Right ventricle myocardium inferior (tissue), 1 donor: ENCODE data around the gene RMND5B. TPM values are rescaled to one million over a fixed set of nuclear protein-coding genes. Genes with fewer than 3 reads are reported as not detected.
"Not testable (repeated sequence)": the region's sequence is repeated elsewhere in the genome, so short reads cannot be mapped to it uniquely, and the experiment has no call there.

Experiments used
- ATAC-seq: fragments of 200-7000 bp; cut with Tn5 transposase; one replicate; pipeline ENCODE4 v1.9.1; 2020; ENCODE audit warnings: mild to moderate bottlenecking, moderate library complexity
- DNase-seq: peaks from one replicate; pipeline ENCODE4 v3.0.0; 2021; ENCODE audit errors: missing footprints
- intact Hi-C: fragments of 100-400 bp; cut with DNase I; formaldehyde crosslinking; loops from one replicate; pipeline ENCODE4 v1.11.0; 2022
- long read RNA-seq: library from polyadenylated mRNA; unstranded; transcript quantifications from one replicate; pipeline ENCODE4 v2.0.0, GENCODE V29; 2021
- total RNA-seq: library from RNA; stranded (reverse); fragmentation: NEBNext Ultra II Directional; extraction: Animal tissue kit (Norgen Biotek cat#: 25700); gene quantifications from one replicate; pipeline ENCODE4 v1.2.1, GENCODE V29; 2021
- donor health status: DM: no; HTN: yes; CAD: no; lungs with severe emphysema.

RMND5B gene, protein sequence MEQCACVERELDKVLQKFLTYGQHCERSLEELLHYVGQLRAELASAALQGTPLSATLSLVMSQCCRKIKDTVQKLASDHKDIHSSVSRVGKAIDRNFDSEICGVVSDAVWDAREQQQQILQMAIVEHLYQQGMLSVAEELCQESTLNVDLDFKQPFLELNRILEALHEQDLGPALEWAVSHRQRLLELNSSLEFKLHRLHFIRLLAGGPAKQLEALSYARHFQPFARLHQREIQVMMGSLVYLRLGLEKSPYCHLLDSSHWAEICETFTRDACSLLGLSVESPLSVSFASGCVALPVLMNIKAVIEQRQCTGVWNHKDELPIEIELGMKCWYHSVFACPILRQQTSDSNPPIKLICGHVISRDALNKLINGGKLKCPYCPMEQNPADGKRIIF
- 35.2 TPM for total RNA-seq
- long read RNA-seq, full-length matches to known transcripts: 18 of 52 reads
- long read RNA-seq, partial matches to known transcripts: 21 of 52 reads
- long read RNA-seq, other reads (novel, unspliced or antisense): 13 of 52 reads

DNA sequence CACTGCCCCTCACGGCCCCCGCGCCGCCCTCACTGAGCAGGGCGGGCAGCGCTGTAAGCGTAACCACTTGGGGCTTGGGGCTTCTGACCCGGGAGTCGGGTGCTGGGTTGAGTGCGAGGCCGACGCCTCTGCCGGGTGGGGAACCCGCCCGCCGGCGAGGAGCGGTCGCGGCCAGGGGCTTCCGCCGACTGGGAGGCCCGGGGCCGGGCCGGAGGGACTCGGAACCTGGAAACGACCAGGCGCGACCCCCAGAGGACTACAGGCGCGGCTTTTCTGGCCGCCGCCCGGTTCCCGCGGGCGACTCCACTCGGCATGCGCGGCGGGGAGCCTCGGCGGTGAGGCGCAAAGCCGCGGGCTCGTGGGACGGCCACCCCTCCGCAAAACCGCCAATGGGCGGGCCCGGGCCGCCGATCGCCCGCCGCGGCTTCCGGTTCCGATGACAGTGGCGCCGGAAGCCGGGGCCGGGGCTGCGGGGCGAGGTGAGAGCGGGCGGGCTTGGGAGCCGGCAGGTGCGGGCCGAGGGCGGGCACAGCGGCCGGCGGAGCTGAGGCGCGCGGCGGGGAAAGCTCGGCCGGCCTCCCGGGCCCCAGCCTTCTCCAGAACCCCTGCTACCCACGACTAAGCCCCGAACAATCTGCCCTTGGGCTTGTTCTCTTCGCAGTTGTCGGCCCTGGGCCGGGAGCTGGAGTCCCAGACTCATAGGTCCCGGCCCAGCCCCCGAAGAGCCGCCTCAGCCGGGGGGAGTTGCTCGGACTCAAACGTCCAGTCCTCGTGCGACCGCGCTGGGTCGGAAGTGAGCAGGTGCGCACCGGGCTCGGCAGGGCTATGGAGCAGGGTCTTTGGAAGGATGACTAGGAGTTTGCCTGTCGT lies at the start of gene RMND5B:
RMND5B (plus strand) TSS at position 439 of the 870 bp plus-strand sequence. CDS start 7,106 bp downstream, outside the sequence.
- intact Hi-C loops: loop anchor here (2.0 kb wide), 1 partner anchor 18 kb away; the partner anchor contains the start of gene N4BP3
- DNase-seq (peak; percentile 93), ATAC-seq (peak; percentile 96)

DNA sequence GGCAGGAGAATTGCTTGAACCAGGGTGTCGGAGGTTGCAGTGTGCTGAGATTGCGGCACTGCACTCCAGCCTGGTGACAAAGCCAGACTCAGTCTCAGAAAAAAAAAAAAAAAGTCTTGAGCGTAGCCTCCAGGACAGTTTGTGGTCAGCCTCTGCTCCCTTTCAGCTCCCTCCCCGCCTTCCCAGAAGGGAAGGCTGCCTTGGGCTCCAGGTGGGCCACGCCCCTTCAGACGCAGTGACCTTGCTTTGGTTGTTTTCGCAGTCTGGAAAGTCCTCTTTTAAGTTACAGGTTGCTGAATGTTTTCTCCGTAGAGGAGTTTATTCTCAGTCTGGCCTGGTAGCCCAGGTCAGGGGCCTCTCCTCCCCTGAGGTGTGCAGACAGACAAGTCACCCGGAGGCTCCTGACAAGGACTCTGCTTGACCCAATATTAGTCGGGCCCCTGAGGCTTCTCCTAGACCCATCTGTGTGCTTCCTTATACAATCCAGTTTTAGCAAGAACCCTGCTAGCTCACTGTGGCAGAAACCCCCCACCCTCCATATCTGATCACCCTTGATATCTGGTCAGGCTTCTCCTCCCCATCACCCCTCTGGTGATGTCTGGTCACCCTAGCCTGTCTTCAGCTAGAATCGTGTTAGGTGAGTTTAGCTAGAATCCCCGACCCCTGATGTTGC lies 49.1 kb upstream of the RMND5B start:
- intact Hi-C loops: no loop called here
- no peak for DNase-seq

DNA sequence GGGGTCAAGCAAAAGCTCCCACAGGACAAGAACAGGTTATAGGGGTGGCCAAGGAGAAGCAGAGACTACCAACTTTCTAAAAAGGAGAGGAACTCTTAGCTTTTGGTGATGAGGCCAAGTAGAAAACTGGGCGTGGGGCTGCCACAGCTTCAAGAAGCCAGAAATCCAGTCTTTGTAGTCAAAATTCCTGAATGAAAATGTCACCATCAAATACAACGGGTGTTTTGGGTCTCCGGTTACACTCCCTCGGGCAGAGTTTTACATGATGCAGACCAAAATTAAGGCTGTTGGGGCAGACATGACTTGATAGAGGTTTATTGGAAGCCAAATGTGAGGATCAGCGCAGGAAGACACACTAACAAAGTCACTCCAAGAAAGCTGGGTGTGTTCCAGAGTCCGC lies 46.9 kb upstream of the RMND5B start:
- no peak for ATAC-seq
- intact Hi-C loops: no loop called here
- DNase-seq: no peak

More for the DNA sequence above, 49.1 kb upstream of the RMND5B start:
- ATAC-seq: no peak

DNA sequence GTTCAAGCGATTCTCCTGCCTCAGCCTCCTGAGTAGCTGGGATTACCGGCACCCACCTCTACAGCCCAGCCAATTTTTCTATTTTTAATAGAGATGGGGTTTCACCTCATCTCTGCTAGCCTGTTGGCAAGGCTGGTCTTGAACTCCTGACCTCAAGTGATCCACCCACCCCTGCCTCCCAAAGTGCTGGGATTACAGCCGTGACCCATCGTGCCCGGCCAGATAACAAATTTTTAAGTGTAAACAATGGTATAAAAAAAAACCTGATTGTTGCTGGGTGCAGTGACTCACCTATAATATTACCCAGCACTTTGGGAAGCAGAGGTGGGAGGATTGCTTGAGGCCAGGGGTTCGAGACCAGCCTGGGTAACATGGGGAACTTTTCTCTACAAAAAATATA lies 45.5 kb upstream of the RMND5B start:
- intact Hi-C loops: no loop called here

DNA sequence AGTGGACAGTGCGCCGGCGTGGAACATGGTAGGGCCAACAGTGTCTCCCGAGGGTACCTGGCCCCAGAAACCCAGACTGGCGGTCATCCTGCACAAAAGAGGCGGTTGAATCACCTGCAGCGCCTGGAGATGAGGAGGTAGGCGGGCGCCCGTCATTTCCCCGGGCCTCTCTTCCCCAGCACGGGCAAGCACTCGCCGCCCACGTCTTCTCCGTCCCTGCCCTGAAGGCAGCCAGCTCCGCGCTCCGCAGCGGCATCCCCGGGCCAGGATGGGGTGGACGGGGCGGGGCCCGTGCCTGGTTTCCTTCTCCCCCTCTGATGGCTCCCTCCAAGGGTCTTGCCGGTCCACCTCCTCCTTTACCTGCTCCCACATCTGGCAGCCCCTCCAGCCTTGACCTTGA lies 44.5 kb upstream of the RMND5B start:
- DNase-seq (no peak), ATAC-seq (no peak)
- intact Hi-C loops: no loop called here

More for the DNA sequence above, 45.5 kb upstream of the RMND5B start:
- ATAC-seq: no peak
- no peak for DNase-seq

DNA sequence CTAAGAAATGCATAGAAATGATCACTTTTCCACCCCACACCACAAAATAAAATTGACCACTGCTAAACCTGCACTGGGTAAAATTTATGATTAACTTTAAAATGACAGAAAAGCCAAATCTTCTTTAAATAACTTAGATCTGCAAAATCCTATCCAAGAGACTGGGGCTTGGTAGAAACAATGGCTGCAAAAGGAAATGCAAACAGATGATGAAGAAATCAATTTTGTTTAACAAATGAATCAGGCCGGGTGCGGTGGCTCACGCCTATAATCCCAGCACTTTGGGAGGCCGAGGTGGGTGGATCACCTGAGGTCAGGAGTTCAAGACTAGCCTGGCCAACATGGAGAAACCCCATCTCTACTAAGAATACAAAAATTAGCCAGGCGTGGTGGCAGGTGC lies 43.6 kb upstream of the RMND5B start:
- DNase-seq, ATAC-seq, intact Hi-C loops: not testable (repeated sequence)

DNA sequence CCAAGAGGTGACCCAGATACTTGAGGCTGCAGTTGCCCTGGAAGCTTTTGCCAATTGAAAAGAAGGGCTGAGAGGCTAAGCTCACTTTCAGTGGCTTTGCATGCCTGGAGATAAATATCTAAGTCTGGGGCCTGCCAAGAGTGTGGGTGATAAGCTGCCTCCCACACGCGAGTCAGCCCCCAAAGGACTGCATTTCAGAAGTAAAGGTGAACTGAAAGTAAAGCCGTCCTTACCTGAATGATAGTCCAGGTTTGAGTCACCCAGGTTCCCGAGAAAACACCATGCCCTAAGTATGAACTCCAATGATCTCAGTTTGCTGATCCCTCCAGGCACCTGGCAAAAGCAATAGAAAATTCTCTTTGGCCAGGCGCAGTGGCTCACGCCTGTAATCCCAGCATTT lies 40.0 kb upstream of the RMND5B start:
- no peak for DNase-seq
- ATAC-seq: no peak
- intact Hi-C loops: no loop called here

DNA sequence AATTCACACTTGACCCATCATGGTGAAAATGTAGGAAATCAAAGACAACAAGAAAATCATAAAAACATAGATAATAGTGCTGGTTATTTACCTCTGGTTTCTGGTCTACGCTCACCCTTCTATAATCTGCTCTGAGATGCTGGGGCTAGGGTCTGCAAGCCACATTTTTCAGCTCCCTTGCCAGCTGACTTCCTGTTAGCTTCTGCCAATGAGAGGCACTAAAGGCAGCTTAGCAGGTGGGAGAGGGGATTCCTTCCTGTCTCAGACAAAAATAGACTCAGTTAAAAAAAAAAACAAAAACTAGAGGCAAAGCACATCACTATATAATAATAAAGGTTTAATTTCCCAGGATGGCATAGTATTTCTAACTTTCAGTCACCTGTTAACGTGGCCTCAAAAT lies 37.7 kb upstream of the RMND5B start:
- DNase-seq (no peak), ATAC-seq (no peak)
- intact Hi-C loops: no loop called here

DNA sequence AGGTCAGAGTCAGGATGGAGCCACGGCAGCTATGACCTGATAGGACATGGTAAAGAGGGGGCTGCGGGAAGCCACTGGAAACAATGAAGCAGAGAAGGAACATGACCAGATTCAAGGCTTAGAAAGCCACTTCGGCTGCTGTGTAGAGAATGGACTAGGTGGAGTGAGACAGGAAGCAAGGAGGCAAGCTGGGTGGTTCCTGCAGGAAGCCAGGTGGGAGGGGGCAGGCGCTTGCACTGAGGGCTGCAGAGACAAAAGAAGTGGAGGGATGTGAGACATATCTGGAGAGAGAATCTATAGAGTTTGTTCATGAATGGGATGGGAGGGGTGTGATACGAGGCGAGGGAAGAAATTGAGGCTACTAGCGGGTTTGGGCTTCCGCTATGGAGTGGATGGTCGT lies 36.5 kb upstream of the RMND5B start:
- intact Hi-C loops: no loop called here
- no peak for ATAC-seq
- DNase-seq: no peak

DNA sequence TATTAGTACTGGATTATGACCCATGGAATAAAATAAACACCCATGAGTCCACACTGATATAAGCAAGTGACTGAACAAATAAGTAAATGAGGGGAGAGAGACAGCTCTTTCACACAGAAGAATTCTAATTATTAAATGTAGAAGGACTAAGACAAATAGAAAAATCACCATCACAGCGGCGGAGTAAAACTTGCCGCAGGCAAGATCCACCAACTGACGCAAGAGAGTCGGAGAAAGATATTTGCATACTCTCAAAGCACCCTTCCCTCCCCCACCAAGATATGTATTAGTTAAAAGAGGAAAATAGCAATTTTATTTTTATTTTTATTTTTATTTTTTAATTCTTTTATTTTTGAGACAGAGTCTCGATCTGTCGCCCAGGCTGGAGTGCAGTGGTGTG lies 32.1 kb upstream of the RMND5B start:
- intact Hi-C loops: no loop called here
- ATAC-seq (no peak), DNase-seq (no peak)

DNA sequence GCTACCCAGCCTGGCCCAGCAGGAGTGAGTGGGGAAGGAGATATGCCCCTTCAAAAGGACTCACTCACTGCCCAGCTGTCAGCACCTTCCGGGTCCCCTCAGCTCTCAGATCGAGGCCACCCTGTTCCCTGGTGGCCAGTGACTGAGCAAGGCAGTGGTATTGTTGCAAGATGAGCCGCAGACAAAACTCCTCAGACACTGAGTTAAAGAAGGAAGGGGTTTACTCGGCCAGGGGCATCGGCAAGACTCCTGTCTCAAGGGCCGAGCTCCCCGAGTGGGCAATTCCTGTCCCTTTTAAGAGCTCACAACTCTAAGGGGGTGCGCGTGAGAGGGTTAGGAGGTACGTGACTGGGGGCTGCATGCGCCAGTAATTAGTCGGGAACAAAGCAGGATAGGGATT lies 27.2 kb upstream of the RMND5B start:
- ATAC-seq: no peak
- intact Hi-C loops: no loop called here
- DNase-seq: no peak

DNA sequence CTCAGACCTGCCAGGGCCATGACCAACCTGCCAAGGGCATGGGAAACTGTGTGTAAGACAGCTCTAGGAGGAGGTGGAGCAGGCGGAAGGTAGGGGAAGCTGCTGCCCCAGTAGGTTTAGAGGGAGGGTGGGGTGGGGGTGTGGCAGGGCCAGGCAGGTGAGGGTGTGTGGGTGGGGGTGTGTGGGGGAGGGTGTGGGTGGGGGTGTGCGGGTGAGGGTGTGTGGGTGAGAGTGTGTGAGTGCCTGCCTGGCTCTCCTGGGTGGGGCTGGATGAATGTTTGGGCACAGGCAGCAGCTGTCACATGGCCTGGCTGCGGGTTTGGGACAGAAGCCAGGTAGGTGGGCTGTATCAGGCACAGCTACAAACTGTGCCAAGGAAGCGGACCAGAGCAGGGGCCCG lies 26.3 kb upstream of the RMND5B start:
- DNase-seq: no peak
- ATAC-seq: no peak
- intact Hi-C loops: no loop called here

DNA sequence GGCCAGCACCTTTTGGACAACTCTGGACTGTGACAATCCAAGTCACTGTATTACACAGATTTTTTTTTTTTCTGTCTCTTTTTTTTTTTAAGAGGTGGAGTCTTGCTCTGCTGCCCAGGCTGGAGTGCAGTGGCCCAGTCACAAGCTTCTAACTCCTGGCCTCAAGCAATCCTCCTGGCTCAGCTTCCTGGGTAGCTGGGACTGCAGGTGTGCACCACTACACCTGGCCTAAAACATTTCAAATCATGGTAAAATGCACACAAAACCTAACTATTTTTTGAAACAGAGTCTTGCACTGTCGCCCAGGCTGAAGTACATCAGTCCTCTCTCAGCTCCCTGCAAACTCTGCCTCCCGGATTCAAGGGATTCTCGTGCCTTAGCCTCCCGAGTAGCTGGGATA lies 24.7 kb upstream of the RMND5B start:
- DNase-seq (no peak), ATAC-seq (no peak)
- intact Hi-C loops: no loop called here

DNA sequence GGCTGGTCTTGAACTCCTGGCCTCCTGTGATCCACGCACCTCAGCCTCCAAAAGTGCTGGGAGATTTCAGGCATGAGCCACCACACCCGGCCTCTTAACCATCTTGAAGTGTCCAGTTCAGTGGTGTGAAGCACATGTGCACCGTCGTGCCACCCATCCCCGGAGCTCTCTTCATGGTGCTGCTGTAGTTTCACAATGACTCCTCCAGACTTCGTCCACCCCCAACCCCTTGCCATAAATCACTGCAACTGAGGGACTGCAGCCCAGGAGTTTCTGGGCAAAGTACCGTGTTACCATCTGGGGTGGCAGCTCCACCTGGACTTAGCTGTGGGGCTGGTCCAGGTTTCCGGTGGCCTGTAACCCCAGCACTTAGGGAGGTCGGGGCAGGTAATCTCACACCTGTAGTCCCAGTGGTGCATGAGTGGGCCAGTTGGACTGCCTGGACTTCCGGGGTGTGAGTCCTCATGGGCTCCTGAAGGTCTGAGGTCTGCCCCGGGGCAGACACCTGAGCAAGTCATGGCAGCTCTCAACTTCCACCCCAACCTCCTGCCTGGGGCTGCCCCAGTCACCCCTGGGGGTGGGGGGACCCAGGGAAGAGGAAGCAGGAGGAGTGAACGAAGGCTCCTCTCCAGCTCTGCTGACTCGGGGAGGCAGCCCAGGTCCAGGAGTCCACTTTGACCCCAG lies 24.1 kb upstream of the RMND5B start:
- intact Hi-C loops: no loop called here
- DNase-seq: no peak
- no peak for ATAC-seq

DNA sequence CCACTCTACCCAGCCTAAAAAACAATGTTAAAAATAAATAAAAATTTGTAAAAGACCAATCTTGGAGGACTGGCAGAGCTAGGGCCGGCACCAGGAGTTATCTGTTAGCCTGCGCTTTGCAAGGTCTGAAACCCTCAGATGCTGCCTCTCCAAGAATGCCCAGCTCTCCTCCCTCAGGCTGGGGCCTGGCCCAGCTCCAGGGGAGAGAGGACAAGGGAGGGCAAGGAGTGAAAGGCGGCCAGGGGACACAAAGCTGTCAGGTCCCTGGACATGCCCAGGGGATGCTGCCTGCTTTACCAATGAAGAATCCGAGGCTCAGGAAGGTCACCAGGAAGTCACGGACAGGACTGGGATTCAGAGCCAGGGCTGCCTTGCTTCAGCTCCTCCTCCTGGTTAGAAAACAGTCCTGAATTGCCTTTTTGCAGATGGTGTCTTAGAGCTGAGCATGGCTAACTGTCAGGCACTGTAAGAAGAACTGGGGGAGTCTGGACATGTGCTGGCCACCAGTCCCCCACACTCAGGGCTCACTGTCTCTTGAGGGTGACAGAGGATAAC lies 23.0 kb upstream of the RMND5B start:
- DNase-seq: no peak
- intact Hi-C loops: no loop called here

DNA sequence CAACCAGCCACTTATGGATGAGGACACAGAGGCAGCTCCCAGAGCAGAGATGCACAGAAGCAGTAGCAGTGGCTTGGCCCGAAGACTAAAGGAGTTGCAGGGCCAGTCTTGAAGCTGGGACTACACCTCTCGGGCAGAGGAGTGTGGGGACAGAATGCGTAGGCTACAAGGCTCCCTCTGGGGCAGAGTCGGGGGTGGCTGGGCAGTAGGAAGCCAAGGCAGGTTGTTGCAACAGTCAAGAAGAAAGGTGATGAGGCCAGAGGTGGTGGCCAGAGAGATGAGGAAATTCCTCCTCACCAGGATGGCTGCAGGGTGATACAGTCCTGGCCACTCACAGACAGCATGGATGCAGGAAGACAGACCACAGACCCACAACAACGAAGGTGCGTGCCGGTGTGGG lies 22.4 kb upstream of the RMND5B start:
- intact Hi-C loops: no loop called here
- ATAC-seq: no peak
- DNase-seq: no peak

More for the DNA sequence above, 23.0 kb upstream of the RMND5B start:
- no peak for ATAC-seq

DNA sequence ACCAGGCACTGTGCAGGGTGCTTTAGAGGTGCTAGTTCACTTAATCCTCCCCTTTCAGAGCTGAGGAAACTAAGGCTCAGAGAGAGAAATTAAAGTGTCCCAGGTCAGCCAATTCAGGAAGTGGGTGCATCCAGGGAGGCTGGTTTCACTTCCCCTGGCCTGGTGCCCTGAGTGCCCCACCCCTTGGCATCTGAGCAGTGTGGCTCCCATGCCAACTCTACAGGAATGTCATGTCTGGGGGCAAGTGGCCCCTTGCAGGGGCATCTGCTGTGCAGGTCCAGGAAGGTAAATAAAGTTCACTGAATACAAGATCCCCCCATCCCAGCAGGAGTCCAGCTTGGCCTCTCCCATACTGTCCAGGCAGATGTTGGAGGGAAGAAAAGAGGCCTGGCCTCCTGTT lies 21.8 kb upstream of the RMND5B start:
- intact Hi-C loops: no loop called here
- ATAC-seq: no peak
- no peak for DNase-seq

DNA sequence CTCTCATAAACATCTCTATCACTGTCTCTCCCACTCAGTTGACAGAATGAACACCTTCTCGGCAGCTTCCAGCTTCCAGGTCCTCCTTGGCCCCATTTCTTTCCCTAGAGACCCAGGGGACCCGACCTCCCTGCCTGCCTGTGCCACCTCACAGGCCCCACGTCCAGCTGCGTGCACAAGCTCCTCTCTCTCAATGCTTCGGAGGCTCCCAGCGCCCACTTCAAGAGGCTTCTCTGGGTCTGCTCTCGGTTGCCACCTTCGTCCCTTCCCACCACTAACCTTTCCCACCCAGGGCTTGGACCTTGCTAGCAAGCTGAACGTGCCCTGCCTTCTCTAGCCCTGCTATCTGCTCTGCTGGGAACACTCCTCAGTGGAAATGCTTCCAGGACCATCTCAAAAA lies 20.3 kb upstream of the RMND5B start:
- ATAC-seq (no peak), DNase-seq (no peak)
- intact Hi-C loops: no loop called here
